DOHH2 (cell line): ENCODE results near the gene LASP1NB.
A peak's percentile ranks its signal among the peaks of the same experiment; 100 is the strongest.
"Not testable (repeated sequence)": the region's sequence is repeated elsewhere in the genome, so short reads cannot be mapped to it uniquely, and the experiment has no call there.

ENCODE experiments used
- H3F3A ChIP-seq: fragments of 200-600 bp; sonication (generic), shearing (Covaris generic); 2 replicates; pipeline ENCODE4 v1.6.0; 2016; ENCODE audit warnings: antibody characterized with exemption, mild to moderate bottlenecking; ENCODE audit not compliant: control insufficient read depth, insufficient read depth
- H3K27ac ChIP-seq: fragments of 200-600 bp; sonication (generic); 2 replicates; pipeline ENCODE4 v1.5.1; 2014; ENCODE audit warnings: low read depth, mild to moderate bottlenecking, low read length, moderate library complexity
- H3K27me3 ChIP-seq: fragments of 200-600 bp; sonication (generic); 2 replicates; pipeline ENCODE4 v1.6.1; 2014; ENCODE audit warnings: mild to moderate bottlenecking, low read length, mixed read lengths; ENCODE audit not compliant: control insufficient read depth
- H3K36me3 ChIP-seq: fragments of 200-600 bp; sonication (generic); 2 replicates; pipeline ENCODE4 v1.6.1; 2014; ENCODE audit warnings: mild to moderate bottlenecking, low read length, moderate library complexity, mixed read lengths; ENCODE audit not compliant: control insufficient read depth
- H3K4me1 ChIP-seq: fragments of 200-600 bp; sonication (generic); 2 replicates; pipeline ENCODE4 v1.6.1; 2014; ENCODE audit warnings: mild to moderate bottlenecking, low read length, mixed read lengths; ENCODE audit not compliant: control insufficient read depth
- H3K4me2 ChIP-seq: fragments of 200-600 bp; sonication (generic); 2 replicates; pipeline ENCODE4 v1.6.0; 2014; ENCODE audit warnings: mild to moderate bottlenecking, low read length, moderate library complexity
- H3K4me3 ChIP-seq: fragments of 200-600 bp; sonication (generic); 2 replicates; pipeline ENCODE4 v1.5.1; 2014; ENCODE audit warnings: mild to moderate bottlenecking, low read length, mixed read lengths
- H3K79me2 ChIP-seq: fragments of 200-600 bp; sonication (generic); 2 replicates; pipeline ENCODE4 v1.6.1; 2014; ENCODE audit warnings: mild to moderate bottlenecking, low read length, mixed read lengths; ENCODE audit not compliant: control insufficient read depth
- H3K9me2 ChIP-seq: fragments of 200-600 bp; sonication (generic); replicated peaks from 2 replicates; pipeline ENCODE4 v1.6.1; 2014; ENCODE audit warnings: mild to moderate bottlenecking, low read length, mixed read lengths; ENCODE audit not compliant: control insufficient read depth
- H3K9me3 ChIP-seq: fragments of 200-600 bp; sonication (generic); 2 replicates; pipeline ENCODE4 v1.6.1; 2014; ENCODE audit warnings: antibody characterized with exemption, low read length, mixed read lengths; ENCODE audit not compliant: control insufficient read depth, insufficient read depth
- H4K20me1 ChIP-seq: fragments of 200-600 bp; sonication (generic); 2 replicates; pipeline ENCODE4 v1.6.0; 2014; ENCODE audit warnings: low read depth, mild to moderate bottlenecking, antibody characterized with exemption, low read length, moderate library complexity; ENCODE audit not compliant: control insufficient read depth, insufficient read depth
- EZH2phosphoT487 ChIP-seq: fragments of 200-600 bp; sonication (generic); IDR thresholded peaks from 2 replicates; pipeline ENCODE4 v1.6.1; 2017; ENCODE audit warnings: borderline replicate concordance, mild to moderate bottlenecking, antibody characterized with exemption, low read length, moderate library complexity, mixed read lengths
- TF ChIP-seq, protein P1 (sequence below): fragments of 200-600 bp; sonication (generic); IDR thresholded peaks from one replicate; pipeline ENCODE4 v1.5.1; 2014; ENCODE audit warnings: antibody characterized with exemption, mild to moderate bottlenecking, low read depth, low read length; ENCODE audit not compliant: poor library complexity, severe bottlenecking

Gene LASP1NB

GRCh38 chr17:38947189-38947588 lies 21.8 kb downstream of the LASP1NB start:
- H3K79me2 ChIP-seq, result no peaks in the 10 kb centered on the region
- H3K27me3 ChIP-seq, result no peaks in the 10 kb centered on the region
- H3K27ac ChIP-seq, result no peak overlapping the region
- peaks cover 9% of the 10 kb centered on the region; the same call in 1 of the 2 replicates for H3F3A ChIP-seq
- H3K9me2 ChIP-seq, result no peaks in the 10 kb centered on the region
- H3K4me1 ChIP-seq, result peaks cover 15% of the 10 kb centered on the region
- no peaks in the 10 kb centered on the region for H4K20me1 ChIP-seq
- H3K9me3 ChIP-seq, result no peaks in the 10 kb centered on the region
- no peaks in the 10 kb centered on the region for H3K36me3 ChIP-seq
- H3K4me2 ChIP-seq, result no peak overlapping the region
- H3K4me3 ChIP-seq, result no peak overlapping the region
- TF ChIP-seq, protein P1, sequence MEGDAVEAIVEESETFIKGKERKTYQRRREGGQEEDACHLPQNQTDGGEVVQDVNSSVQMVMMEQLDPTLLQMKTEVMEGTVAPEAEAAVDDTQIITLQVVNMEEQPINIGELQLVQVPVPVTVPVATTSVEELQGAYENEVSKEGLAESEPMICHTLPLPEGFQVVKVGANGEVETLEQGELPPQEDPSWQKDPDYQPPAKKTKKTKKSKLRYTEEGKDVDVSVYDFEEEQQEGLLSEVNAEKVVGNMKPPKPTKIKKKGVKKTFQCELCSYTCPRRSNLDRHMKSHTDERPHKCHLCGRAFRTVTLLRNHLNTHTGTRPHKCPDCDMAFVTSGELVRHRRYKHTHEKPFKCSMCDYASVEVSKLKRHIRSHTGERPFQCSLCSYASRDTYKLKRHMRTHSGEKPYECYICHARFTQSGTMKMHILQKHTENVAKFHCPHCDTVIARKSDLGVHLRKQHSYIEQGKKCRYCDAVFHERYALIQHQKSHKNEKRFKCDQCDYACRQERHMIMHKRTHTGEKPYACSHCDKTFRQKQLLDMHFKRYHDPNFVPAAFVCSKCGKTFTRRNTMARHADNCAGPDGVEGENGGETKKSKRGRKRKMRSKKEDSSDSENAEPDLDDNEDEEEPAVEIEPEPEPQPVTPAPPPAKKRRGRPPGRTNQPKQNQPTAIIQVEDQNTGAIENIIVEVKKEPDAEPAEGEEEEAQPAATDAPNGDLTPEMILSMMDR, result no peak
- TF ChIP-seq EZH2phosphoT487, result no peak

DNA sequence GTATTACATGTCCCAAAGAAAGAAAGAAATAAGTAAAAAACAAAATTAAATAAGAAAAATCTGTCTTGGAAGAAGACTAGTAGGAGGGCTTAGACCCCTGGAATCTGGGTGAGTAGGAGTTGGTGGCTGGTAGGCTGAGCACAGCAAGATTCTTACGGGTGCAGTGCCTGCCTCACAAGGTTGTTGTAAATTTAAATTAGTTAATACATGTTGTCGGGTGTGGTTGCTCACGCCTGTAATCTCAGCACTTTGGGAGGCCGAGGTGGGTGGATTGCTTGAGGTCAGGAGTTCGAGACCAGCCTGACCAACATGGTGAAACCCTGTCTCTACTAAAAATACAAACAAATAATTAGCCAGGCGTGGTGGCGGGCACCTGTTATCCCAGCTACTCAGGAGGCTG lies 28.4 kb downstream of the LASP1NB start:
- not testable (repeated sequence) for H4K20me1 ChIP-seq, H3K27ac ChIP-seq, H3K27me3 ChIP-seq, H3K79me2 ChIP-seq, H3K4me2 ChIP-seq, H3K9me2 ChIP-seq, H3K36me3 ChIP-seq, H3K4me3 ChIP-seq, H3F3A ChIP-seq, H3K9me3 ChIP-seq
- peaks cover 14% of the 10 kb centered on the region for H3K4me1 ChIP-seq

DNA sequence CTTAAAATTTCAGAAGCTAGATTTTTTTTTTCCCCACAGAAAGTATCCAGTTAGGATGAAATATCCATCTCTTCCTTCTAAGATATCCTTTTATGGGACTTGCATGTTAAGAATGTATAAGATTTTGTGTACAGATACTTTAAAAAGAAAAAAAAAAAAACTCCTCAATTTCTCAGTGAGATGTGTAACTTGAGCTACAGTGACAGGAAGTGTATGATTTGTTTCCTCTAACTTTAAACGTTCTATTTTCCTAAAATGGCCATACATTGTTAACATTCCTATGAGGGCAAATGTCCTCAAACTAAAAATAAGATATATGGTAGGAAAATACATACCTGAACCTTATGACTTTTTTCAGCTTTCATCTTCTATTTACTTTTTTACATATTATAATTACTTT lies 32.9 kb downstream of the LASP1NB start:
- Histone ChIP-seq H3K27me3 (no peaks in the 10 kb centered on the region), H3K9me3 (no peaks in the 10 kb centered on the region), H3F3A (peaks cover 19% of the 10 kb centered on the region), H3K4me2 (peak overlapping the region; percentile 56), H3K9me2 (no peaks in the 10 kb centered on the region), H3K4me1 (peaks cover 38% of the 10 kb centered on the region), H4K20me1 (no peaks in the 10 kb centered on the region), H3K36me3 (no peaks in the 10 kb centered on the region), H3K4me3 (peak overlapping the region; percentile 39; the same call in 1 of the 2 replicates), H3K79me2 (no peaks in the 10 kb centered on the region), H3K27ac (peak overlapping the region; percentile 64)
- no peak for TF ChIP-seq EZH2phosphoT487
- TF ChIP-seq, protein P1, result no peak

DNA sequence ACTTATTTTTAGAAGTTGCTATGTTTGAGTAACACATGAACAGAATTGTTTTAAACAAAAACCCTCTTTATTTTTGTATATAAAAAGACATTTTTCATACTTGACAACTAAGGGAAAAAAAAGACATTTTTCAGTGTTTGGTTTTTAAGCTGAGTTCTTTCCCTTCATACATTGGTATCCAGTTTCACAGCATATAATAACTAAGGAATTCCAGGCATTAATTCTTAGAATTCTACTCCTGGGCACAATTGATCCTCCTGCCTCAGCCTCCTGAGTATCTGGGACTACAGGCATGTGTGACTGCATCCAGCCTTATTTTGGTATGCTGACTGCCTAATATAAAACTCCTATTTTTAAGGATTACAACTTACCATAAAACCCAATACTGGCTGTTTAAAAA lies 33.3 kb downstream of the LASP1NB start:
- H3K9me3 ChIP-seq, result no peaks in the 10 kb centered on the region
- no peaks in the 10 kb centered on the region for H4K20me1 ChIP-seq
- H3K27me3 ChIP-seq, result no peaks in the 10 kb centered on the region
- peaks cover 38% of the 10 kb centered on the region for H3K4me1 ChIP-seq
- H3K27ac ChIP-seq, result peak overlapping the region; percentile 64
- H3F3A ChIP-seq, result peaks cover 19% of the 10 kb centered on the region
- no peak for TF ChIP-seq EZH2phosphoT487
- TF ChIP-seq, protein P1, result no peak
- no peaks in the 10 kb centered on the region for H3K9me2 ChIP-seq
- no peaks in the 10 kb centered on the region for H3K79me2 ChIP-seq
- no peaks in the 10 kb centered on the region for H3K36me3 ChIP-seq
- H3K4me3 ChIP-seq, result peak overlapping the region; percentile 40
- peak overlapping the region; percentile 56 for H3K4me2 ChIP-seq
